ENCODE results near the gene TXK. TPM values are rescaled to one million over a fixed set of nuclear protein-coding genes. Genes with fewer than 3 reads are reported as not detected.

TXK gene
- total RNA-seq, 6 donors from 2014 or later = 4.0 to 16.8 (median 6.2) TPM

DNA sequence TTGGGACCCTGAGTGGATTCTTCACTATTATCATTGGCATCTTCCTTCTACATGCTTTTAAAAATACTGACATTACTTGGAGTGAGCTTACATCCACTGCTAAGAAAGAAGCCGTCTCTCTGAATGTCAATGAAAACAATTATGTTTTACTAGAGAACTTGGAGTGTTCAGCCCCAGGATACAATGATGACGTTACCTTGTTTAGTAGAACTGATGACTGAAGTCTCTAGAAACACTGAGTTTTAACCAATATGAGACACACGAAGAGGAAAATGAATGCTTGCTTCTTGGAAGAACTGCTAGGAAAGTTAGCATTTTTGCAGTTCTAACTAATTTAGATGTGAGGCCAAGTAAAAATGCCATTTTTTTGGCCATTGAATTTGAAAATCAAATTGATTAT lies 98.1 kb downstream of the TXK start:
- WGBS, 2 donors = 90 to 95% methylated on average over 3 of the region's 3 CpGs
- no peaks in the 10 kb centered on the region for H3K4me1 ChIP-seq
- no peak overlapping the region for H3K4me3 ChIP-seq
- H3K27ac ChIP-seq = no peak overlapping the region
- no peaks in the 10 kb centered on the region for H3K9me3 ChIP-seq
- DNase-seq (no peak), ATAC-seq (ENCODE audit: low FRiP score in 2 of 2) (no peak)
- H3K27me3 ChIP-seq = no peaks in the 10 kb centered on the region
- no peaks in the 10 kb centered on the region for H3K36me3 ChIP-seq
- TF ChIP-seq POLR2A (IDR thresholded peaks at IDR 0.05) (no peak), POLR2AphosphoS5 (IDR thresholded peaks at IDR 0.05) (no peak), EP300 (IDR thresholded peaks at IDR 0.05) (no peak)
- TF ChIP-seq, protein P1, sequence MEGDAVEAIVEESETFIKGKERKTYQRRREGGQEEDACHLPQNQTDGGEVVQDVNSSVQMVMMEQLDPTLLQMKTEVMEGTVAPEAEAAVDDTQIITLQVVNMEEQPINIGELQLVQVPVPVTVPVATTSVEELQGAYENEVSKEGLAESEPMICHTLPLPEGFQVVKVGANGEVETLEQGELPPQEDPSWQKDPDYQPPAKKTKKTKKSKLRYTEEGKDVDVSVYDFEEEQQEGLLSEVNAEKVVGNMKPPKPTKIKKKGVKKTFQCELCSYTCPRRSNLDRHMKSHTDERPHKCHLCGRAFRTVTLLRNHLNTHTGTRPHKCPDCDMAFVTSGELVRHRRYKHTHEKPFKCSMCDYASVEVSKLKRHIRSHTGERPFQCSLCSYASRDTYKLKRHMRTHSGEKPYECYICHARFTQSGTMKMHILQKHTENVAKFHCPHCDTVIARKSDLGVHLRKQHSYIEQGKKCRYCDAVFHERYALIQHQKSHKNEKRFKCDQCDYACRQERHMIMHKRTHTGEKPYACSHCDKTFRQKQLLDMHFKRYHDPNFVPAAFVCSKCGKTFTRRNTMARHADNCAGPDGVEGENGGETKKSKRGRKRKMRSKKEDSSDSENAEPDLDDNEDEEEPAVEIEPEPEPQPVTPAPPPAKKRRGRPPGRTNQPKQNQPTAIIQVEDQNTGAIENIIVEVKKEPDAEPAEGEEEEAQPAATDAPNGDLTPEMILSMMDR (IDR thresholded peaks at IDR 0.05) = no peak

DNA sequence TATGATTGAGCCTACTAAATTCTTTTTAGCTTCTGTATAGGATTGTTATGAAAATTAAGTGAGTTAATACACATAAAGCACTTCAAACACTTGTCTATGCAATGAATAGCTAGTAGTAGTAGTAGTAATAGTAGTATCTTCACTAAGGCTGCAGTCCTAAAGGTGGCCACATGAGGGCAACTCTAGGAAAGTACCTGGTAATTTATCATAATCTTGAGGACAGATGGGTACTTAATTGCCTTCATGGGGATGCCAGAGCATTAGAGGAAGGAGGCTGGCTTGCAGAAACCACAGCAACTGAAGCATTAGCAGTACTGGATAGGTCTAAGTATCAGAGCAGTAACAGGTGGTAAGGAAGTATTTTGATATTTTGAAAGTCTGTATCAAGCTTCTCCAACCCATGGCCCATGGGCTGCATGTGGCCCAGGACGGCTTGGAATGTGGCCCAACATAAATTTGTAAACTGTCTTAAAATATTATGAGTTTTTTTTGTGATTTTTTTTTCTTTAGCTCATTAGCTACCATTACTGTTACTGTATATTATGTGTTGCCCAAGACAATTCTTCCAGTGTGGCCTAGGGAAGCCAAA lies 100.1 kb downstream of the TXK start:
- H3K27ac ChIP-seq = no peak overlapping the region
- H3K4me1 ChIP-seq = no peaks in the 10 kb centered on the region
- DNase-seq = no peak
- WGBS, 2 donors = 85 to 94% methylated on average over 1 of the region's 1 CpG
- no peak overlapping the region for H3K4me3 ChIP-seq
- no peaks in the 10 kb centered on the region for H3K9me3 ChIP-seq
- no peaks in the 10 kb centered on the region for H3K36me3 ChIP-seq
- no peak for TF ChIP-seq EP300 (IDR thresholded peaks at IDR 0.05)
- TF ChIP-seq, protein P1 (IDR thresholded peaks at IDR 0.05) = peak in 4 of 6 experiments; percentile 32 to 56 (median 38)
- H3K27me3 ChIP-seq = no peaks in the 10 kb centered on the region
- peak in 1 of 2 donors; percentile 57 for ATAC-seq (ENCODE audit: low FRiP score in 2 of 2)

DNA sequence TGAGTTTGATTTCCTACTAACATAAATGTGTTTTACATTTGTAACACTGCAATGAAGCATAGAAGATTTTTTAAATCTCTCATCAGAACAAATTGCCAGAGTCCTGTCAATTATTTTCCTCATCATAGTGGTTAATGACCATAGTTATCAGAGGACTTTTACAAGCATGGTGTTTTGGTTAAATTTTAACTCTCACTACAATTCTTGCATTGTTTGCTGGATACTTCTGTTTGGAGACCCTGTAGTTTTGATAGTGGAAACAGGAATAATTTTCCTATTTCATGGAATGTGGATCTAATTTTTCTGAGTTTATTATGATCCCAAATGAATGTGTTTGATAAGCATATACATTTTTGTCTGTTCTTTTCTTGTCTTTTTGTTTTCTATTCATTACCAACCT lies 100.6 kb downstream of the TXK start:
- no peak for DNase-seq
- no peaks in the 10 kb centered on the region for H3K4me1 ChIP-seq
- ATAC-seq (ENCODE audit: low FRiP score in 2 of 2) = no peak

DNA sequence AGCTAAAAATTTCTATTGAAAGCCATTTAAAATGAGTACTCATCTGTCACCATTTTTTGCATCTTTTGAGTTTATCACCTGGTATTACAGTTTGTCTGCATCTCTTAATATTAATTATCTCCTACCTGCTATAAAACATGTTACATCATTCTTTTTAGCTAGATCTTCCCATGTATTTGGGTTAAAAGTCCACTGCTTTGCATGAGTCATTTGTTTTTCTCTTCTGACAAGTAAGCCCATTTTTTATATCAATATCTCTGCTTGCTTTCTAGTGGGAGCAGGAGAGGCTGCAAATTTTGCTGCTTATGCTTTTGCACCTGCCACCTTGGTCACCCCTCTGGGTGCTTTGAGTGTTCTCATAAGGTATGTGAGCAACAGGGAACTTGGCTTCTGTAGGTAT lies 101.3 kb downstream of the TXK start:
- H3K36me3 ChIP-seq = no peaks in the 10 kb centered on the region
- no peak overlapping the region for H3K27ac ChIP-seq
- H3K4me3 ChIP-seq = no peak overlapping the region
- no peak for TF ChIP-seq POLR2AphosphoS5 (IDR thresholded peaks at IDR 0.05)
- TF ChIP-seq POLR2A (IDR thresholded peaks at IDR 0.05) = no peak
- ATAC-seq (ENCODE audit: low FRiP score in 2 of 2) (no peak), DNase-seq (no peak)
- no peaks in the 10 kb centered on the region for H3K9me3 ChIP-seq
- no peaks in the 10 kb centered on the region for H3K27me3 ChIP-seq
- H3K4me1 ChIP-seq = no peaks in the 10 kb centered on the region

More for the DNA sequence above, 100.6 kb downstream of the TXK start:
- H3K9me3 ChIP-seq = no peaks in the 10 kb centered on the region
- no peak overlapping the region for H3K27ac ChIP-seq
- no peaks in the 10 kb centered on the region for H3K27me3 ChIP-seq
- H3K36me3 ChIP-seq = no peaks in the 10 kb centered on the region
- TF ChIP-seq EP300 (IDR thresholded peaks at IDR 0.05) (no peak), POLR2A (IDR thresholded peaks at IDR 0.05) (no peak), POLR2AphosphoS5 (IDR thresholded peaks at IDR 0.05) (no peak)
- TF ChIP-seq, protein P1 (IDR thresholded peaks at IDR 0.05) = no peak
- H3K4me3 ChIP-seq = no peak overlapping the region

DNA sequence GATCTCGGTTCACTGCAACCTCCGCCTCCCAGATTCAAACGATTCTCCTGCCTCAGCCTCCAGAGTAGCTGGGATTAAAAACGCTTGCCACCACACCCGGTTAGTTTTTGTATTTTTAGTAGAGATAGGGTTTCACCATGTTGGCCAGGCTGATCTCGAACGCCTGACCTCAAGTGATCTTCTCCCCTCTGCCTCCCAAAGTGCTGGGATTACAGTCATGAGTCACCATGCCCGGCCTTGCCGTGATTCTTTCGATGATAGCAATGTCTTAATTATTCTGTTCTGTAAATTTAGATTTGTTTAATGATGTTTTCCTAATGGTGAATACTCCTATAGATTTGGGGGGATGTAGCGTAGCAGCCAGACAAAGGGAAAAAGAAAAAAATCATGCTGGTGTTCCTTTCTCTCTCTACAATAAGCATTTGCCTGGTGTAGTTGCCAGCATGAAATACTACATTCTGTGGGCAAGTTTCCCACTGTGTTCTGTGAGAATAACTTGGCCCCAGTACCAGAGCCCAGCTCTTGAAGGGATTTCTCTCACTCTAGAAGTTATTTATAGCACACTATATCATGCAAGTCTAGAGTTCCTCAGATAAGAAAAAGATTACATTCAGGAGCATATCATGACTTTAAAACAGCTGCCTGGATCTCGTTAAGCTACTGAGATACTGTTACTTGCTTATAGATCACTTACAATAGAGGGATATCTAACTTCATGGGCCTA lies 102.1 kb downstream of the TXK start:
- DNase-seq (no peak), ATAC-seq (ENCODE audit: low FRiP score in 2 of 2) (no peak)
- Histone ChIP-seq H3K27me3 (no peaks in the 10 kb centered on the region), H3K9me3 (no peaks in the 10 kb centered on the region), H3K4me1 (no peaks in the 10 kb centered on the region), H3K27ac (no peak overlapping the region), H3K4me3 (no peak overlapping the region), H3K36me3 (no peaks in the 10 kb centered on the region)
- no peak for TF ChIP-seq POLR2A (IDR thresholded peaks at IDR 0.05)
- TF ChIP-seq EP300 (IDR thresholded peaks at IDR 0.05) = no peak
- TF ChIP-seq, protein P1 (IDR thresholded peaks at IDR 0.05) = no peak
- no peak for TF ChIP-seq POLR2AphosphoS5 (IDR thresholded peaks at IDR 0.05)
- 74 to 79% methylated on average over 12 of the region's 12 CpGs for WGBS, 2 donors

Measured in upper lobe of left lung (tissue), 6 donors.